ENCODE data around the gene SLC25A36.

- TF ChIP-seq CTCF (conservative IDR thresholded peaks at IDR 0.05; ENCODE audit: low read length) (no peak), EZH2phosphoT487 (IDR thresholded peaks at IDR 0.05; ENCODE audit: borderline replicate concordance, low read depth, low read length) (no peak)
Measured at GRCh38 chr3:140931801-140932200, 9.8 kb upstream of the SLC25A36 start.
